Mucosa of descending colon (tissue), 3 donors: Measurements from ENCODE around the gene RNF149. TPM values are rescaled to one million over a fixed set of nuclear protein-coding genes. Genes with fewer than 3 reads are reported as not detected.

ENCODE experiments used
- ATAC-seq: fragments of 200-7000 bp; cut with Tn5 transposase; one replicate; pipeline ENCODE4 v1.9.1; 2020; ENCODE audit warnings: mild to moderate bottlenecking, moderate library complexity
- DNase-seq, 3 donors: peaks; one replicate each; pipeline ENCODE4 v3.0.0-alpha.2; 2020
- H3K36me3 ChIP-seq: fragments of 200-600 bp; one replicate; pipeline ENCODE4 v1.8.0; 2021; ENCODE audit warnings: low read depth, mild to moderate bottlenecking
- H3K4me1 ChIP-seq: fragments of 200-600 bp; one replicate; pipeline ENCODE4 v1.8.0; 2021; ENCODE audit warnings: low read depth, mild to moderate bottlenecking
- H3K4me3 ChIP-seq: fragments of 200-600 bp; one replicate; pipeline ENCODE4 v1.8.0; 2021; ENCODE audit warnings: mild to moderate bottlenecking
- H3K9me3 ChIP-seq: fragments of 200-600 bp; one replicate; pipeline ENCODE4 v1.8.0; 2021; ENCODE audit warnings: mild to moderate bottlenecking
- intact Hi-C, 2 donors: fragments of 100-400 bp; cut with DNase I in 1 of 2; cut with micrococcal nuclease in 1 of 2; formaldehyde crosslinking; loops; one replicate each; pipeline versions ENCODE4 v1.11.0 to v1.11.1; 2022; cut with DNase I, micrococcal nuclease
- total RNA-seq, 3 donors: library from RNA; stranded (reverse); fragmentation: NEBNext Ultra II Directional in 2 of 3; extraction: Animal tissue kit (Norgen Biotek cat#: 25700) in 2 of 3; gene quantifications; one replicate each; pipeline versions ENCODE4 v1.2.1 to v1.2.4, GENCODE V29; 2021 to 2023
- TF ChIP-seq, protein P1 (sequence below): fragments of 200-600 bp; IDR thresholded peaks from one replicate; pipeline ENCODE4 v1.8.0; 2022; ENCODE audit warnings: antibody characterized with exemption, mild to moderate bottlenecking
- donor health status: DM: no; HTN: no; CAD: no; lungs with moderate emphysema.
- donor health status: DM: no; HTN: no; CAD: no.
- donor health status: DM: no; HTN: yes; CAD: no.

RNF149 gene
- total RNA-seq, 3 donors from 2014 or later = 50.5 to 62.5 (median 56.3) TPM

- H3K9me3 ChIP-seq = no peaks in the 10 kb centered on the region
- peaks cover 19% of the 10 kb centered on the region for H3K4me1 ChIP-seq
- no peak for DNase-seq
- H3K4me3 ChIP-seq = no peak overlapping the region
- intact Hi-C loops = no loop called here
- ATAC-seq = no peak
- TF ChIP-seq, protein P1, sequence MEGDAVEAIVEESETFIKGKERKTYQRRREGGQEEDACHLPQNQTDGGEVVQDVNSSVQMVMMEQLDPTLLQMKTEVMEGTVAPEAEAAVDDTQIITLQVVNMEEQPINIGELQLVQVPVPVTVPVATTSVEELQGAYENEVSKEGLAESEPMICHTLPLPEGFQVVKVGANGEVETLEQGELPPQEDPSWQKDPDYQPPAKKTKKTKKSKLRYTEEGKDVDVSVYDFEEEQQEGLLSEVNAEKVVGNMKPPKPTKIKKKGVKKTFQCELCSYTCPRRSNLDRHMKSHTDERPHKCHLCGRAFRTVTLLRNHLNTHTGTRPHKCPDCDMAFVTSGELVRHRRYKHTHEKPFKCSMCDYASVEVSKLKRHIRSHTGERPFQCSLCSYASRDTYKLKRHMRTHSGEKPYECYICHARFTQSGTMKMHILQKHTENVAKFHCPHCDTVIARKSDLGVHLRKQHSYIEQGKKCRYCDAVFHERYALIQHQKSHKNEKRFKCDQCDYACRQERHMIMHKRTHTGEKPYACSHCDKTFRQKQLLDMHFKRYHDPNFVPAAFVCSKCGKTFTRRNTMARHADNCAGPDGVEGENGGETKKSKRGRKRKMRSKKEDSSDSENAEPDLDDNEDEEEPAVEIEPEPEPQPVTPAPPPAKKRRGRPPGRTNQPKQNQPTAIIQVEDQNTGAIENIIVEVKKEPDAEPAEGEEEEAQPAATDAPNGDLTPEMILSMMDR = no peak
- no peaks in the 10 kb centered on the region for H3K36me3 ChIP-seq
Observed at GRCh38 chr2:101305492-101306078, 2.9 kb downstream of the RNF149 start.

GRCh38 chr2:101305035-101305434 lies 3.5 kb downstream of the RNF149 start:
- TF ChIP-seq, protein P1 = no peak
- Histone ChIP-seq H3K4me1 (peaks cover 19% of the 10 kb centered on the region), H3K9me3 (no peaks in the 10 kb centered on the region), H3K4me3 (no peak overlapping the region), H3K36me3 (no peaks in the 10 kb centered on the region)
- no peak for ATAC-seq
- no peak for DNase-seq
- intact Hi-C loops = no loop called here

DNA sequence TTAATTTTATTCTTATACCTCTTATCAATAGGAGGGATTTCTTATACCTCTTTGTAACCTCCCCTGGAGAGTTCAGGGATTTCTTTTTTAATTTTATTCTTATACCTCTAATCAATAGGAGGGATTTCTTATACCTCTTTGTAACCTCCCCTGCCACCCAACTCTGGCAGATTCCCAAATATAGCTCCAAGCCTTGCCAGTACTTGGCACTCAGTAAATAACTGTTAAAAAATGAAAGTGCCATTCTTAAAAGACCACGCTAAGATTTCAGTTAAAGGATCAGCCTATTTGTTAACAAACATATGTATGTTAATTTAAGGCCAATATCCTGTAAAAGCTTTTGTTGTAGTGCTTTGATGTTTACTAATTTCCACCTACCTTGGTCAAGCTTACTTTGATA lies 4.8 kb downstream of the RNF149 start:
- TF ChIP-seq, protein P1 = no peak
- H3K36me3 ChIP-seq = no peaks in the 10 kb centered on the region
- peaks cover 19% of the 10 kb centered on the region for H3K4me1 ChIP-seq
- DNase-seq (no peak), ATAC-seq (no peak)
- no peaks in the 10 kb centered on the region for H3K9me3 ChIP-seq
- intact Hi-C loops = no loop called here
- H3K4me3 ChIP-seq = no peak overlapping the region

DNA sequence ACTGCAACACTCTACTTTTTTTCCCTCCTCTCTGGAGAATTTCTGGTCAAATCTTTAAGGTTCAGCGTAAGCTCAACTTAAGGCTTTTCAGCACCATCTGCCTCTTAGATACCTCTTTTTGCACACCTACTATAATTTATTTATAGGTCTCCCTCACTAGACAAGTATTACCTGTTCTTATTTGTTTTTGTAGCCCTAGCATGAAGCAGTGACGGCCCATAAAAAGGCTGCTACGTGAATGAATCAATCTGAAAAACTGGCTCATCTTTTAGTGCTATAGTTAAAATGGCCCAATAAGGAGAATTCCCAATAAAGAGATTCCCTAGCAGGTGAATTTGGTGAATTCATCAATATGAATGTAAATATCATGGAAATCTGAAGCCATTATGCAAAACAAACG lies 6.5 kb downstream of the RNF149 start:
- no peak overlapping the region for H3K4me3 ChIP-seq
- intact Hi-C loops = no loop called here
- DNase-seq (no peak), ATAC-seq (no peak)
- TF ChIP-seq, protein P1 = no peak
- no peaks in the 10 kb centered on the region for H3K36me3 ChIP-seq
- peaks cover 19% of the 10 kb centered on the region for H3K4me1 ChIP-seq
- H3K9me3 ChIP-seq = no peaks in the 10 kb centered on the region

GRCh38 chr2:101300836-101301235 lies 7.7 kb downstream of the RNF149 start:
- no peak for ATAC-seq
- H3K4me3 ChIP-seq = no peak overlapping the region
- intact Hi-C loops = no loop called here
- peaks cover 11% of the 10 kb centered on the region for H3K4me1 ChIP-seq
- DNase-seq = no peak
- TF ChIP-seq, protein P1 = no peak
- H3K36me3 ChIP-seq = no peaks in the 10 kb centered on the region
- H3K9me3 ChIP-seq = no peaks in the 10 kb centered on the region

- no peak overlapping the region for H3K4me3 ChIP-seq
- TF ChIP-seq, protein P1 = no peak
- no peak for DNase-seq
- ATAC-seq = no peak
- no peaks in the 10 kb centered on the region for H3K36me3 ChIP-seq
- peaks cover 6% of the 10 kb centered on the region for H3K4me1 ChIP-seq
- no peaks in the 10 kb centered on the region for H3K9me3 ChIP-seq
- intact Hi-C loops = no loop called here
Observed at GRCh38 chr2:101300164-101300563, 8.3 kb downstream of the RNF149 start.
